Measurements from ENCODE around the gene PSTPIP2.
A peak's percentile ranks its signal among the peaks of the same experiment; 100 is the strongest.
"Not testable (repeated sequence)": the region's sequence is repeated elsewhere in the genome, so short reads cannot be mapped to it uniquely, and the experiment has no call there.

PSTPIP2 gene

GRCh38 chr18:46071653-46072375 is at the start of gene PSTPIP2:
Gene PSTPIP2 (minus strand): TSS chr18:46072260. CDS start chr18:46072188, 72 bp downstream.
- peak; percentile 62 for DNase-seq

DNA sequence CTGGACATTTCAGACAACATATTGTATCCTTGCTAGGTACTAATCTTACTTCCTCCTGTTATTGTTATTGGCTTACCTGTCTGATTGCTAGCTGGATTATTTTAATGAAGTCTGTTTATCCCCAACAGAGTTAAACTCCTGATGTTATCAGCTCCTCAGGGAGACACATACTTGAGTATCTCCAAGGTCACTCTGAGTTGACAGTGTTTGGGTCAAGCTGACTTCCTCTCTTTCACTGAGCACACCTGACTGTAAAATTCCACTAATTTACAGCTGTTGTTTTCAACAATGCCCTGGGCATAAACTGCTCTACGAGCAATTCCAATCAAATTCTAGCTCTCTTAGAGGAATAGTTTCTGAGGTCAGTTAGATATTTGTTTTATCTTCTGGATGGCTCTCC is 41.7 kb upstream of the PSTPIP2 start:
- DNase-seq, result no peak

DNA sequence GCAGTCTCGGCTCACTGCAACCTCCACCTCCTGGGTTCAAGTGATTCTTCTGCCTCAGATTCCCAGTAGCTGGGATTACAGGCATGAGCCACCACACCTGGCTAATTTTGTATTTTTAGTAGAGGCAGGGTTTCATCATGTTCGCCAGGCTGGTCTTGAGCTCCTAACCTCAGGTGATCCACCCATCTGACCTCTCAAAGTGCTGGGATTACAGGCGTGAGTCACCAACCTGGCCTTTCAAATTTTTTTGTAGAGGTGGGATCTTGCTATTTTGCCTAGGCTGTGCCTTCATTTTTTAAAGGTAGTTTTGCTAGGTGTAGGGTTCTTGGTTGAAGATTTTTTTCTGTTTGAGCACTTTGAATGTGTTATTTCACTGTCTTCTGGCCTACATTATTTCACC is 38.3 kb upstream of the PSTPIP2 start:
- DNase-seq, result no peak

DNA sequence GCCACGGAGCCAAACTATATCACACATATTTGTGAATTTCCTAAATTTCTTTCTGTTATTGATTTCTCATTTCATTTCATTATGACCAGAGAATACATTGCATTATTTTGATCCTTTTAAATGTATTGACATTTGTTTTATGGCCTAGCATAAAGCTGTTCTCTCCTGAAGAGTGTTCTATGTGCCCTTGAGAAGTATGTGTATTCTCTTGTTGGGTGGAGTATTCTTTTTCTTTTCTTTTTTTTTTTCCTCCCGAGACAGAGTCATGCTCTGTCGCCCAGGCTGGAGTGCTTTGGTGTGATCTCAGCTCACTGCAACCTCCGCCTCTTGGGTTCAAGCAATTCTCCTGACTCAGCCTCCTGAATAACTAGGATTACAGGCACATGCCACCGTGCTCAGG is 37.3 kb upstream of the PSTPIP2 start:
- no peak for DNase-seq

- DNase-seq, result peak; percentile 85
Measured at GRCh38 chr18:46104128-46104911, 32.3 kb upstream of the PSTPIP2 start, which contains the start of gene HAUS1. Gene HAUS1 (plus strand): TSS chr18:46104385. CDS start chr18:46104412, 27 bp downstream.

- no peak for DNase-seq
Measured at GRCh38 chr18:46099463-46099862, 27.4 kb upstream of the PSTPIP2 start.

- no peak for DNase-seq
Measured at GRCh38 chr18:46098616-46098933, 26.5 kb upstream of the PSTPIP2 start.

DNA sequence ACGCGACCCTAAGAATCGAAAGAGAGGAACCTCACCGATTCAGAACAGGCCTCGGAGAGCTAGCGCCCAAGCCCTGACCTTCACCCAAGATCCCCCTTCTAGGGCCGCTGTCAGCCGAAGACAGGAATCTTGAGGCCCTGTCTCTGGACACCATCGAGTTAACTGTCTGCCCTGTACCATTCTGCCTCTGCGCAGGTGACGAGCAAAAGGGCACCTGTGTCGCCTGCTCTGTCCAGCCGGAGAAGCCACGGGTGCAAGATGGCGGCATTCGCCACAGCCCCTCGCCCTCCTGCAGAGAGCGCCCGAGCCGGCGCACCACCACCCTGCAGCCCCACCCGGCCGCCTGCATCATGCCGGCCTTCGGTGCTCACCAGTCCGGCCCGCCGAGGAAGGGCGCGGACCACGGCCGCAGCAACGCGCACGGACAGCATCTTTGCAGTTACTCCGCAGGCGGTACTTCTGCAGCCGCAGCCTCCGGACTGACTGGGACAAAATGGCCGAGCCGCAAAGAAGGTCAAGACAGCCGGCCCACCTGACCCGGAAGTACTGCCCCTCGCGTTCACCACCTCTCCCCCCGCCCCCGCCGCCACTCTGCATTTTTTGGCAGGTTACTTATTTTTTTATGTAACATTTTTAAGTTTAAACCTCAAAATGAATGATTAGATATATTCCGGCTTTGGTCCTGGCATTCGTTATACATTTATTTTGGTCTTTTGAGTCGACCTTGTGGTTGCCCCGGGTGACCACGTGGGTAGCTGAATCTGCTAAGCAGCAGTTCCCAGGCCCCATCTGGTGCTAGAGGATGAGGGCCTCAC is 25.9 kb upstream of the PSTPIP2 start, which contains the start of gene ATP5F1A:
Gene ATP5F1A (minus strand): TSS at position 496 of the 815 bp plus-strand sequence. CDS start 65 bp downstream, at position 431.
- DNase-seq, result peak; percentile 83

GRCh38 chr18:46097431-46097800 is 25.4 kb upstream of the PSTPIP2 start:
- no peak for DNase-seq

GRCh38 chr18:46096651-46097300 is 24.7 kb upstream of the PSTPIP2 start:
- no peak for DNase-seq

DNA sequence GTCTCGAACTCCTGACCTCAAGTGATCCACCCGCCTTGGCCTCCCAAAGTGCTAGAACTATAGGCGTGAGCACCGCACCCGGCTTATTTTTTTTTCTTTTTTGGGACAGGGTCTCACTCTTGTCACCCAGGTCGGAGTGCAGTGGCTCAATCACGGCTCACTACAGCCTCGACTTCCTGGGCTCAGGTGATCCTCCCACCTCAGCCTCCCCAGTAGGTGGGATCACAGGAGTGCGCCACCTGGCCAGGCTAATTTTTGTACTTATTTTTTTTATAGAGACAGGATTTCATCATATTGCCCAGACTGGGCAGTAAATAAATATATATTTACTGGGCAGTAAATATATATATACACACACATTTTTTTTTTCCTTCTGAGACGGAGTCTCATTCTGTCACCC is 23.5 kb upstream of the PSTPIP2 start:
- no peak for DNase-seq

DNA sequence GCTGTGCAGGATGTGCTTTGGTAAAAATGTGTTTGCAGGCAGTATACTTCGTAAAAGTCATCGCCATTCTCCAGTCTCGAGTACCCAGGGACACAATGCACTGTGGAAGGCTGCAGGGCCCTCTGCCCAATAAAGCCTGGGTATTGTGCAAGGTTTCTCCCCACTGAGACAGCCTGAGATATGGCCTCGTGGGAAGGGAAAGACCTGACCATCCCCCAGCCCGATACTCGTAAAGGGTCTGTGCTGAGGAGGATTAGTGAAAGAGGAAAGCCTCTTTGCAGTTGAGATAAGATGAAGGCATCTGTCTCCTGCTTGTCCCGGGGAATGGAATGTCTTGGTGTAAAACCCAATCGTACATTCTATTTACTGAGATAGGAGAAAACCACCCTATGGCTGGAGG is 16.4 kb upstream of the PSTPIP2 start:
- DNase-seq, result not testable (repeated sequence)

DNA sequence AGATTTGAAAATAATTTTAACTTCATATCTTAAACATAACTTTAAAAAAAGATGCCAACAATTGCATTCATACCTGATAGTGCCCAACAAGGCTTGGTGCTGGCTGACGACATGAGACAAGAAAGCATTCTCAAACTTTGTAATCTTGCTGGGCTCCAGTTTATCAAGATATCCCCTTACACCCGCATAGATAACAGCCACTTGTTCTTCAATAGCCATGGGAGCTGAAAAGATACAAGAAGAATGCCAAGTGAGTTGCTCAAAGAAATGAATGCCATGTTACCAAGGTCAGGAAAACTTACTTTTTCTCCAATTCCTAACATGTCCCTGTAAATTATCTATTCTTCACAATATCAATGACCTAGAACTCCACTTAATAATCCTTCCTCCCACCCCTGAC is 12.4 kb upstream of the PSTPIP2 start:
- no peak for DNase-seq

- no peak for DNase-seq
Measured at GRCh38 chr18:46080156-46080555, 8.1 kb upstream of the PSTPIP2 start.

GRCh38 chr18:46079336-46079735 is 7.3 kb upstream of the PSTPIP2 start:
- no peak for DNase-seq

DNA sequence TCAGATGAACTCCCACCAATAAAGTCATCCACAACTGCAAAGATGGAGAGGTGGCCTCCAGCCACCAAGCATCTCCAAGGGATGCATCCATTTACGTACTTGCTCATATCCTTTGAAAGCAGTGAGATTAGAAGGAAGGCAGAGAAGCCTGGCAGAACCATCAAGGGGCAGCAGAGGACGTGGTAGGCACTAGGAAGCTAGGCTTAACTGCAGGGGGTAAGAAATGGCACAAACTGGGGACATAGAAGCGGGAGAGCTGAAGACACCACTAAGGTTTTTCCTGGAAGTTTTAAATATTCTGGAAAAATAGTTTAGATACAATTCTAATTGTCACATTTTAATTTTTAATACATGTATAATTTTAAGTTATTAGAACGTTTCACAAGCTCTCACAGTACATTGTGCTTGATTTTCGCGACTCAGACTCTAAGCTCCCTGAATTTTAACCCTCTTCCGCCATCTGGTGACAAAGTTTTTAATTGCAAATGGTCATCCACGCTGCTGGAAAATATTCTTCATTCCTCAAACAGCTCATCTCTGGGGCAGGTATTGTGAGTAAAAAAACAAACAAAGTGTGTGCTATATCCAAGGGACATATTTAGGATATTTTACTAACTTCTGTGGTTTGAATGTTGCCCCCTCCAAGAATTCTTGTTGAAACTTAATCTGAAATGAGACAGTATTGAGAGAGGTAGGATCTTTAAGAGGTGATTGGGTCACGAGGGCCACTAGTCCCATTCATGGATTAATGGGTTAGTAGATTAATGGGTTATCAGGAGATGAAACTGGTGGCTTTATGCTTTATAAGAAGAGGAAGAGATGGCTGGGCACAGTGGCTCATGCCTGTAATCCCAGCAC is 1.6 kb upstream of the PSTPIP2 start:
- peak; percentile 71 for DNase-seq

GRCh38 chr18:46072959-46073358 is 899 bp upstream of the PSTPIP2 start:
- no peak for DNase-seq

DNA sequence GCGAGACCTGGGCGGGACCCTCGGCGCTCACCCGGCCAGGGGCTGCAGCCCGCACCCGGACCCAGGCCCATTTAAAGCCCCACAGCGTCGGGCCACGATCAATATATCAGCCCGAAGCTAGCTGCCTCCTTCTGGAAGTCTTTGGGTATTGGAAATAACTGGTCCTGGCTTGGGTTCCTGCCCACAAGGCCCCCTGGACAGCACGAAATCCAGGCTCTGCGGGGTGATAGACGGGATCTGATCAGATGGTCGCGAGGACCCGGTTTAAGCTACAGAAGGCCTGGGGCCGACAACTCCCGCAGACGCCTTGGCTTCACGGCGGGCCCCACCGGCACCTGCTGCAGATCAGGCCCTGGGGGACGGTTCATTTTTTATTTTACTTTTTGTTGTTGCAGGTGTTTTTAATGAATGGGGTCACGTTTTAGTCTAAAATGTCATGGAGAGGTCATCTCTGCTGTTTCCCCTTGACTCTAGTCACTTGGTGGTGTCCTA is 362 bp upstream of the PSTPIP2 start:
- DNase-seq, result no peak

GRCh38 chr18:46070815-46071652 is 1.0 kb downstream of the PSTPIP2 start:
- no peak for DNase-seq

DNA sequence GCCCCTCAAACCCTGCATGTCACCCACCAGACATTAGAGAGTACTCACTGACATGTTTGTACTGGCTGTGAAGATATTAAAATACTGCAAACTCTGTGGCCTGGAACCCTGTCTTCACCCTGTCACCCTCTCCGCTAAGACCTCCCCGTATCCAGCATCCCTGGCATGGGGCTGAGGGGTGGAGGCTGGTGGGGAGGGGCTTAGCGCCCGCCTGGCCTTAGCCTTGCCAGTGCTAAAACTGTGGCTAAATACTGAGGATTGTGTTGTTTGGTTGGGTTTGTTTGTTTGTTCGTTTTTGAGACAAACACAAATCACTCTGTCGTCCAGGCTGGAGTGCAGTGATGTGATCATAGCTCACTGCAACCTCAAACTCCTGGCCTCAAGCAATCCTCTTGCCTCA is 1.8 kb downstream of the PSTPIP2 start:
- DNase-seq, result no peak

- no peak for DNase-seq
Measured at GRCh38 chr18:46069524-46069923, 2.5 kb downstream of the PSTPIP2 start.

Measured in fibroblast of upper back skin (primary cell).